ENCODE results near the gene VPS51. TPM values are rescaled to one million over a fixed set of nuclear protein-coding genes. Genes with fewer than 3 reads are reported as not detected.

VPS51 gene
- total and polyA plus RNA-seq, 12 donors, result 28.0 to 269 (median 146) TPM

DNA sequence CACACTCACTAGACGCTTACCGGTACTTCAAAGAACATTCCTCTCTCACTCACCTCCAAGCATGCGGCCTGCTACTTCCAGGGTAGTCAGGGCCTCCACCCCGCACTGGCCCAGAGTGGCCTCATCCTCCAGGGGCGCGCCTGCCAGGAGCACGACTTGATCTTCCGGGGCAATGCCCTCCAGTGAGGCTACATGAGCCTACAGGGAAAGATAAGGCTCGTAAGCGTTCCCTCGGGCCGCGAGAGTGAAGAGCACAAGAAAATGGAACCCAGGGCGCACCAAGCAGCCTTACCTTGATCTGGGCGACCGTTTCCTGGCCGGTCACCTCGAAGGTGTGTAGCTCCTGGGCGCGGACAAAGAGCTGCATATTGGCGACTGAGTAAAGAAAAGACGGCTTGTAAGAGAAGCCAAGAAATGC, 25.4 kb downstream of the VPS51 start:
- DNase-seq, result peak; percentile 51 to 82 (median 65)

DNA sequence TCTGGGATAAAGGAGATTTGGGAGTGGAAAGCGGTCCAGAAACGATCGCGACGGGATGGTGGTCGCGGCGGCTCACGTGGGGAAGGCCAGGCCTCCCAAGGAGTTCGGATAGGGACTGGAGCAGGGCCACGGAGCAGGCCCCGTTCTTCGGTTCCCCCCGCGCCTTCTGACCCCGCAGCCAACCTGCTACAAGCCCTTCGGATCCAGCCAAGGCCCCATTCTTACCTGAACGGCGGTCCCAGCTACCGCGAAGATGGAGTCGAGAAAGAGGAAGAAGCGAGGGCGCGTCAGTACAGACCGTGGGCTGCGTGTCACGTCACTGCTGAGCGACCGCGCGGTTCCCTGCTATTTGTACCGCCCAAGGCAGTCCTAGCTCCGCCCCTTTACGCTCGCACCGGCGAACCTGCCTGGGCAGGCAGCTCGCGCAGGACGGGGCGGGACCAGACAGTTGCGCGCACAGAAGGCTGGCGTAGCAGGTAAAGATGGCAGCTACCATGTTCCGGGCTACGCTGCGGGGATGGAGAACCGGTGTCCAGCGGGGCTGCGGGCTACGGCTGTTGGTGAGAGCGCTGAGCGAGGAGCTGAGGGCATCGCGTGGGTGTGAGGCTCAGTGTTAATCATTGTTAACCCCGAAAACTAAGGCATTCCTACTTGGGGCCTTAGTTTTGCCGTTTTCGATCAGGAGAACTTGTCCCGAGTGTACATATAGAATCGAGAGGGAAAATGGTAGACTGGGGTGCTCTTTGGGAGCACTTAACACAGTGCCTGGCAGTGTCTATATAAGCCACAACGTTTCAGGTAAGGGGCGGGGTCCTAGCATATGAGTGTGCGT, 26.1 kb downstream of the VPS51 start, which contains the start of the genes FAU and MRPL49:
Gene FAU, minus strand, starts transcription at position 270 of the 832 bp plus-strand sequence. CDS start 321 bp downstream, outside the sequence.
Gene MRPL49, plus strand, starts transcription at position 457 of the 832 bp plus-strand sequence. Its CDS starts 26 bp downstream, at position 483.
- WGBS, 4 donors, result 0 to 1% (median 1%) methylated on average over 30 to 64 of the region's 64 CpGs
- Histone ChIP-seq H3K36me3 (replicated peaks in 1 of 2) (peaks cover 0 to 51% of the 10 kb centered on the region in 2 donors), H3K27ac (peak within 1 kb of the TSS; percentile 69 to 97 (median 94)), H3K27me3 (no peaks in the 10 kb centered on the region), H3K4me3 (peak within 1 kb of the TSS; percentile 19 to 97 (median 89)), H3K9me3 (replicated peaks in 1 of 3) (no peaks in the 10 kb centered on the region), H3K4me1 (replicated peaks in 1 of 2) (peaks cover 16 to 19% of the 10 kb centered on the region in 2 donors)
- peak; percentile 98 to 99 (median 99) for DNase-seq
- TF ChIP-seq, protein P1, sequence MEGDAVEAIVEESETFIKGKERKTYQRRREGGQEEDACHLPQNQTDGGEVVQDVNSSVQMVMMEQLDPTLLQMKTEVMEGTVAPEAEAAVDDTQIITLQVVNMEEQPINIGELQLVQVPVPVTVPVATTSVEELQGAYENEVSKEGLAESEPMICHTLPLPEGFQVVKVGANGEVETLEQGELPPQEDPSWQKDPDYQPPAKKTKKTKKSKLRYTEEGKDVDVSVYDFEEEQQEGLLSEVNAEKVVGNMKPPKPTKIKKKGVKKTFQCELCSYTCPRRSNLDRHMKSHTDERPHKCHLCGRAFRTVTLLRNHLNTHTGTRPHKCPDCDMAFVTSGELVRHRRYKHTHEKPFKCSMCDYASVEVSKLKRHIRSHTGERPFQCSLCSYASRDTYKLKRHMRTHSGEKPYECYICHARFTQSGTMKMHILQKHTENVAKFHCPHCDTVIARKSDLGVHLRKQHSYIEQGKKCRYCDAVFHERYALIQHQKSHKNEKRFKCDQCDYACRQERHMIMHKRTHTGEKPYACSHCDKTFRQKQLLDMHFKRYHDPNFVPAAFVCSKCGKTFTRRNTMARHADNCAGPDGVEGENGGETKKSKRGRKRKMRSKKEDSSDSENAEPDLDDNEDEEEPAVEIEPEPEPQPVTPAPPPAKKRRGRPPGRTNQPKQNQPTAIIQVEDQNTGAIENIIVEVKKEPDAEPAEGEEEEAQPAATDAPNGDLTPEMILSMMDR (IDR thresholded peaks at IDR 0.05), result no peak
- peak; percentile 95 to 100 for TF ChIP-seq POLR2A (IDR thresholded peaks at IDR 0.05)
- intact Hi-C loops (cut with DNase I), result no loop called here

More for the DNA sequence above, 25.4 kb downstream of the VPS51 start:
- Histone ChIP-seq H3K9me3 (replicated peaks in 1 of 3) (no peaks in the 10 kb centered on the region), H3K36me3 (replicated peaks in 1 of 2) (peaks cover 0 to 45% of the 10 kb centered on the region in 2 donors), H3K4me1 (replicated peaks in 1 of 2) (peaks cover 19 to 25% of the 10 kb centered on the region in 2 donors), H3K4me3 (peak overlapping the region; percentile 17 to 97 (median 74)), H3K27me3 (no peaks in the 10 kb centered on the region), H3K27ac (peak overlapping the region; percentile 69 to 97 (median 94))
- TF ChIP-seq POLR2A (IDR thresholded peaks at IDR 0.05), result no peak
- TF ChIP-seq, protein P1 (IDR thresholded peaks at IDR 0.05), result peak in 2 of 6 experiments; percentile 11 to 16
- 1 to 2% (median 1%) methylated on average over 18 to 22 of the region's 22 CpGs for WGBS, 4 donors
- intact Hi-C loops (cut with DNase I), result no loop called here

GRCh38 chr11:65124480-65125196, 28.6 kb downstream of the VPS51 start:
- intact Hi-C loops (cut with DNase I), result no loop called here
- Histone ChIP-seq H3K4me1 (replicated peaks in 1 of 2) (peaks cover 16 to 30% of the 10 kb centered on the region in 2 donors), H3K36me3 (replicated peaks in 1 of 2) (peaks cover 0 to 66% of the 10 kb centered on the region in 2 donors), H3K27me3 (no peaks in the 10 kb centered on the region), H3K4me3 (no peak overlapping the region), H3K9me3 (replicated peaks in 1 of 3) (no peaks in the 10 kb centered on the region), H3K27ac (peak overlapping the region in 2 of 5 donors; percentile 6 to 94)
- TF ChIP-seq POLR2A (IDR thresholded peaks at IDR 0.05), result no peak
- TF ChIP-seq, protein P1 (IDR thresholded peaks at IDR 0.05), result no peak
- WGBS, 4 donors, result 87 to 93% (median 92%) methylated on average over 4 to 5 of the region's 5 CpGs
- DNase-seq, result peak in 5 of 7 donors; percentile 8 to 51 (median 13)

Data from adrenal gland (tissue), 12 donors.